GF-D8 (cell line): ENCODE data around the gene CHD9.
A peak's percentile ranks its signal among the peaks of the same experiment; 100 is the strongest.

Experiments used
- DNase-seq: peaks from one replicate; lab custom pipeline; 2025; lab: John Stamatoyannopoulos, UW

The CHD9 gene

DNA sequence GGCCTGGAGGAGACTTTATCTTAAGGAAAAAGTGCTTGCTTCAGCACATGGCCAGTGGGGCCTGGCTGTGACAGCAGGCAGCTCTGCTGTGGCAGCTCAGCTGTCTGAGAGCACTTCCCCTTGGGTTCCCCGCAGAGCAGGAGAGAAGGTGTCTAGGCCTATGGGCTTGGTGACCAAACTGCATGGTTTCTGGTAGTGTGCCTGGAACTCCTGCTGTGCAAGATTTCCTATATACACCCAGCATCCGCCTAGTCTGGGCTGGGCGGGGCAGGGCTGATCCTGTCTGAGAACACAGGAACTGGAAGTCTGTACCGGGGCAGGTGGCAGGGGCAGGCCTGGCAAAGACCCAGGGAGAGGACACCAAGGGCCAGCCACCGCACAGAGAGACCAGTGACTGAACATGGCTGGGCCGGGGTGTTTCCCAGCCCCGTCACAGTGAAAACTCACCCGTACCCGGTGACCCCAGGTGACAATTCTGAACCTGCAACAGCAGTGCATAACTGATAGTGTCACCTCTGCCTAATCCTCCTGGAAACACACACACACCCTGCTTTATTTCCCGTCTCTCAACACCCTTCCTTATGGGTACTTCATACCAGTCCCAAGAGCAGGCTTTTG, 39.3 kb downstream of the CHD9 start:
- peak; percentile 91 for DNase-seq

DNA sequence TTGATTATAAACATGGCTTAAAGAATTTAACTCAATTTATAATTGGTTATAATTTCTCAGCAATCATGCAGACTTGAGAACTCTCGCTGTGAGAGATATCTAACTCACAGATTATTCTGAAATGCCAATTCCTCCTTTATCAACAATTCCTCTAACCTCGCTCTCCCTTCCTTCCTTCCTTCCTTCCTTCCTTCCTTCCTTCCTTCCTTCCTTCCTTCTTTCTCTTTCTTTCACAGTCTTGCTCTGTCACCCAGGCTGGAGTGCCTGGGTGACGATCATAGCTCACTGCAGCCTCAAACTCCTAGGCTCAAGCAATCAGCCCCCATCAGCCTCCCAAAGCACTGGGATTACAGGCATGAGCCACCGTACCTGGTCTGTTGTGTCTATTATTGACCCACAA, 42.4 kb downstream of the CHD9 start:
- no peak for DNase-seq

DNA sequence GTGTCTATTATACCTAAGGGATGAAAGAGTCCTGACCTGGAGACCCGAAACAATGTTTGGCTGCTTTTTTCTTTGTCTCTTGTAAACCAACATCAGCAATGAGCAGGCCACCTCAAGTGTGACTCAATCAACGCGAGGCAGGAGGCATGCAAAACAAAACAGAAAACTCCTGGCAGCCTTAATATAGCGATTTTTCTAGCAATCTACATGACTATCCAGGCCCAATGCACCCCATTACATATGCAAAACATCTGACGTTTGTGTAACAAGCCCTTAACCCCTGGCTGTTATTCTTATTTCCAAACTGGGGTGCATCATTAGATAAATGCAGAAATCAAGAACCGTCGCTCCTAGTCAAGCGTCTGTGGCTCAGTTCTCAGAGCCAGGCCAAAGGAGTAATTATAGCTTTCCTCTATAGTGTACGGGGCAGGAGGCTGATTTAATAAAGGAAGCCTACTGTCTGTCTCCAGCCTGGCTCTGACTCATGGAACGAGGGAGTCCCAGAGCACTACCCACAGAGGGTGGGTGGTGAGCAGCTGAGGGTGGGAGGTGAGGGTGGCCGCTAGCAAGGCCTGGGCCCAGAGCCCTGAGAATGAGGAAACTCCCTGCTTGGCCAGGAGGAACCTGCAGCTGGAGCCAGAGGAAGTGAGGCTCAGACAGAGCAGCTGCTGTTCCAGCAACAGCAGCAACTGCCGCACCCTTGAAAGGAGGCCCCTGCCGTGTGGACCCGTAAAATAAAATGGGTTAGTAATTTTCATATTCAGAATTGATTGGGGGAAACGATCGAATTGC, 43.9 kb downstream of the CHD9 start:
- peak; percentile 97 for DNase-seq

DNA sequence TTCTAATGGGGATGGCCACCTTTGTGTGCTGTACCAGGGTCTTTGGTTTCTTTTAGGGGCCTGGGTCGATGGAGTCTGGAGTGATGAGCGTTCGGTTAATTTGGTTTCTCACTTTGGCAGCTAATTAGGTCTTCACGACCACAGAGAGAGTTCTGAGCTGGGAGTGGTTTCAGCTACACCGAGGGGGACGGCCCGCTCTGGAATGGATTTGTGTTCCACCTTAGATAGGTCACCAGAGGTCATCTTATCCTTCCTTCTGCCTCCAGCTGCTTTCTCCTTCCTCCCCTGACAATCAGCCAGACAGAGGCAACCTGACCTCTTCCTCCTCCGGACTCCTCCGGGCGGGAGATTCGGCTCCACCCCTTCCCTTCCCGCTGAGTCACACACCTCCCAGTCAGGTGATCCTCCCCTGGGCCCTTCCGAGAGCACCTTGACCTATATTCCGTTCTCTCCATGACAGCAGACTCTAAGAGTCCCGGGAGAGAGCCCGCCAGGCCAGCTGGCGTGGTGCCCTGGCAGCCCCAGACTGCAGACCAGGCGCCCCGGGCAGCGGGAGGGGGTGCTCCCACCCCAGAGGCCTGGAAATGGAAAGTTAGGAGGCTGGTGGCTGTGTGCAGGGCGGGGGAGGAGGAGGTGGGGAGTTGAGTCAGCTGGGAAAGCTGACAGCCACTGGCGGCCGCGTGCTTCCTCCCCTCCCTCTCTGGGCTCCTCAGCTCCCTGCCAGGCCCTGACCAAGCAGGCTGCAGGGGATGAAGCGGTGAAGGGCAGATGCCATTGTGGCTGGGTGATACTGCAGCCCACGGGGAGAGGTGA, 44.7 kb downstream of the CHD9 start:
- DNase-seq: peak; percentile 88

DNA sequence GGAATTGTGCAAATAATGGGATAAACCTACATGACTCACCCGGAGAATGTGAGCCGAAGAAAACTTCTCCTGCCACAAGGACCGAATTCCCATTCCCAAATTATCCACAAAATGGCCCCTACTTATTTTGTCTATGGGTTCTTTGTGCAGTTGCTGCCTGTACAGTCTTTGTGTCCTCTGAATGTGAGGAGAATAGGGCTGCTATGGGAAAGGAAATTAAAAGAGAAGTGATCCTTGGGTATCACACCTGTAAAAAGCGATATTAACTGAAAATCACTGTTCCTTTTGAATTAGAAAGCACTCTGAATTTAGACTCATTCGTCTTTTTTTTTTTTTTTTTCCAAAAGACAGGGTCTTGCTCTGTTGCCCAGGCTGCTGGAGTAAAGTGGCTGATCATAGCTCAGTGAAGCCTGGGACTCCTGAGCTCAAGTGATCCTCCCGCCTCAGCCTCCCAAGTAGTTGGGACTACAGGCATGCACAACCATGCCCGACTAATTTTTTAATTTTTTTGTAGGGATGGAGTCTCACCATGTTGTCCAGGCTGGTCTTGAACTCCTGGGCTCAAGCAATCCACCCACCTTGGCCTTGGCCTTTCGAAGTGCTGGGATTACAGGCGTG, 45.4 kb downstream of the CHD9 start:
- DNase-seq: no peak

DNA sequence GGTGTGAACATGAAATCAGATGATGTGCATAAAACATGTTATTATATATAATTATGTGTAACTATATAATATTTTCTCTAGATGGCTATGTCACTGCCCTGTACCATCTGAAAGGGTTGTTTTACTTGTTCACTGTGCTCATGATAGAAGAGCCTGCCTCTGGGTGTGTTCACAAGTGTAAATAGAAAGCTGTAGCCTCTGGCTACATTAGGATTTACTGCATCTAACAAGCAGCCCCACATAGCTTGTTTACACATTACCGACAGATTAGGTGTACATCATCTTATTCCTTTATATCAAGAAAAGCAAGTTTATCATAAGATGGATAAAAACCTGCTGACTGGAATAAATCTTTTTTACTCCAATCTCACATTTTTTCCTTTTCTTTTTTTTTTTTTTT, 46.1 kb downstream of the CHD9 start:
- no peak for DNase-seq

DNA sequence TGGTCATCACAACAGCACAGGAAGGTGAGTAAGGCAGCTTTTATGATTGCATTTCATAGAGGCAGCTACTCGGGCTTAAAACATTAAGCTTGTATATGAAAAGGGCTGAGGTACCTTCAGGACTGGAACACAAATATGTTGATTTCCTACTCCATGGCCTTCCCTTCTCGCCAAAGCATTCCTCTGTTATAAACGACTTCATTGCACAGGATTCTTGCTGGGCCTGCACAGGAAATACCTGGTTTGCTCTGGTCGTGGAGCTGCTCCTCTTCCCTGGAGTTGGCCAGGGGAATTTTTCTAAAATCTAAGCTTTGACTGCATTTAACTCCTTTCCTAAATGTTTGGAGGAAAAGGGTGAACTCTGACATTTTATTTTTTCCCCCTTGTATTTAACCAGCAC, 49.0 kb downstream of the CHD9 start:
- no peak for DNase-seq

DNA sequence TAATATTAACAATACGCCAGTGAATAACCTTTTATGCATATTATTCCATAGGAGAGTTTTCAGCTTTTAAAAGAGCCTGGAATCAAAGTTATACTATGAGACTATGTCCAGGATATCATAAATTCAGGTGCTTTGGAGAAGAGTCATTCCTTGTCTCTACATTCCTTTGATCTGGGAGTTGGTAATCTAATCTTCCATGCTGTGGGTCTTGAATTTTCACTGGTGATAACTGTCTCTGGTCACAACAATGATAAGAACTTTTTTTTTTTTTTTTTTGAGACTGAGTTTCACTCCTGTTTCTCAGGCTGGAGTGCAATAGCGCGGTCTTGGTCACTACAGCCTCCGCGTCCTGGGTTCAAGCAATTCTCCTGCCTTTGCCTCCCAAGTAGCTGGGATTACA, 50.8 kb downstream of the CHD9 start:
- no peak for DNase-seq

DNA sequence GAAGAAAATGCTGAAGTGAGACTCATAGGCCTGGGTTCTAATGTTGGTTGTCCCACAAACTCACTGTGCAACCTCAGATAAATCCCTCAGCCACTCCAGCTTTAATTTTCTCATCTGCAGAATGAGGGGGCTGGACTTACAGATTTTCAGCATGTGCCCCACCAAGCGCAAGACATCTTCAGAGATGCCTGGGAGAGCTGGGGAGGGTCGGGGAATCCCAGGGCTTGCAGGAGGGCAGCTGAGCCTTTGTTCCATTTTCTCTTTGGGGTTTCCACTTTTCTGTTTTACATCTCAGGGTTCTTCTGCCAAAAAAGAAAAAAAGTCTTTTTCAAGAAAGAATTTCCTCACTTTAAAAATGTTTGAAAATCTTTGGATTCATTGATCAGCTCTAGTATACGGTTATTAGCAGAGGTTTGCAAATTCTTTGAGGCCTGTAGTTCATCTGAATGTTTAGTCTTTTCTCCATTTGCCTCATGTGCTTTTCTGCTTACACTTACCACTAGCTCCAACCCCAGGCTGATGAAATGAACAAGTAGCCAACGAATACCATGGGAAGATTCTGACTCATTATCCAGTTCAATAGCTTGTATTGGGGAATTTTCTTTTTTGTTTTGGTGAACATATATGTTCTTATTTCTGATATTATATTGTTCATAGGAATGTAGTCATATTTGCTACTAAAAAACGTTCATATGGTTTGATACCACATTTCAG, 56.4 kb downstream of the CHD9 start:
- DNase-seq: peak; percentile 12

DNA sequence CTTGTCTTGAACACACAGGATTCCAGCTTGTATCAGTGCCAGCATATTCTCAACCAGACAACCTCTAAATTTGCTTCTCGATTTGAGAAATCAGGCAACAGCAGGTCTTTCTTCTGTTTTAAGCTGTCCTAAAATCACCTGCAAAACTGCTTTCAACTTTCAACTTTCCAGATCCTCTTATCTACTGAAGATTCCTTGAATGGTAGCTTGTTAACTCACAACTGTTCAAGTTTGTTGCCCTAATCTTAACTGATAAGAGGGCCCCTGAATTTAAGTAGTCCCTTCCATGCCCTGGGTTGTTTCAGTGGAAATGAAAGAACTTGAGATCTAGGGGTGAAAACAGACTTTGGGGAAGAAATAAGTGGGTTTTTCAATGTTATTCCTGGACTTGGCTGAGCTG, 57.2 kb downstream of the CHD9 start:
- DNase-seq: no peak

DNA sequence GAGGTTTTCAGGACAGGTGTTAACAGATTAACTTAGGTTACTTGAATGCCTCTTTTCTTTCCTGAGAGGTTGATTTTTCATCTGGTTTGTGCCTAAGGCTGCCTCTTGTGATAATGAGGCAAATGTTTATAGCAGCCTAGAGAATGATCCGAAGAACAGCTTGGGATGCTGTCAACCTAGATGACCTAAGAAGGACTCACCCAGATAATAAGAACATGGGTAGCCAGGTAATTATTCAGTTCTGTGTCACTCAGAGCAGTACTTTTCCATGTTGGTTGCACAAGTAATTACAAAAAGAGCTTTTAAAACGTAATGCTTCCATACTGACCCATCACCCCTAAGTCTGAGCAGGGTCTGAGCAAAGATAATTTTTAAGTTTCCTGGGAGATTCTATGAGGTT, 60.3 kb downstream of the CHD9 start:
- no peak for DNase-seq

DNA sequence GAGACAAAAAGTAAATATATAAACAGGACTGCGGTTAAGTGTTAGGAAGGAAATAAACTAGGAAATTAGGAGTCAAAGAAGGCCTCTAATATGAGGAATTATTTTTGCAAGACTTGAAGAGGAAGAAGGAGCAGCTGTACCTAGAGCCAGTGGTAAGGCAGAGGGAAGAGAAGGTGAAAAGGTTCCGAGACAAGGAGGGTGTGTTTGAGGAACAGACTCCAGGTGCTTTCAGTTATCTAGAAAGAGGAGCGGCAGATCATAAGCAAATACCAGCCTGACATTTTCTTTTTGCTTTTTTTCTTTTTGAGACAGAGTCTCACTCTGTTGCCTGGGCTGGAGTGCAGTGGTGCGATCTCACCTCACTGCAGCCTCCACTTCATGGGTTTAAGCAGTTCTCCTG, 61.0 kb downstream of the CHD9 start:
- DNase-seq: no peak

DNA sequence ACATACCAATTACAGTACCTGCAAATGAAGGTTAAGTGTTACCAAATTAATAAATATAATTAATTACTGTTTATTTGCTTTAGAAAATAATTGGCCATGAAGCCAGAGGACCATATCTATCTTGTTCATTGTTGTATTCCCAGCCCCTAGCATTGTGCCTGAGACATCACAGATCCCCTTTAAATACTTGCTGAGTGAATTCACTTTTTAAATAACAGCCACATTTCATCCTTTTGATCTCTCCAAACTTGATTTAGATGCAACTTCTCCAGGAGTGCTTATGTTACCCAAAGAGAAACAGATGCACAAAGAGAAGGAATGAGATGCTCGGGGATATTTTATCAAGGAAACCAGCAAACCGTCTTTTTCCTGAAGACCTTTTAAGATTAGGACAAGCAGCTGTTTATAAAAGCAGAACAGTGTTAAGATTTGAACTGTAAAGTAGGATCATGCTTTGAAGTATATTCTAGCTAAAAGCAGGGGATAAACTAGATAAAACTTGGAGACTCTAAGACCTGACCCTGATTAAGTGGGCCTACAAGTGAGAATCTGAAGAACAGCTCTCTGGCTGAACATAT, 66.3 kb downstream of the CHD9 start:
- no peak for DNase-seq

DNA sequence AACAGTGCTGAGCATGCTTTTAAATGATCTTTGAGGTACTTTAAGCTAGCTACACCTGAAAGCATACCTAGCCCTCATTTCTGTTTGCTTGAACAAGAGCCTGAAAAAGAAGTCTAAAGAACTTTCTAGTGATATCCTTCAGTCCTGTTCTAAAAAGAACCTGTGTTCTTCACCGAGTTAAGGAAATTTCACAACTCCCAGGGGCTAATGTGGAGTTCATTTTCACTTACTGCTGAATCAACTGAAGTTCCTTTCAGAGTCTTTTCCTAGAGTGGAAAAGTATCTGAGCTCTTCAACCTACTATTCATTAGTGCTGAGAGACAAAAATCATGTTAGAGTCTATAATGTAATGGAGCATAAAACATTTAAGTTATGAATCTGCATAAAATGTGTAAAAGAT, 66.9 kb downstream of the CHD9 start:
- peak; percentile 42 for DNase-seq

DNA sequence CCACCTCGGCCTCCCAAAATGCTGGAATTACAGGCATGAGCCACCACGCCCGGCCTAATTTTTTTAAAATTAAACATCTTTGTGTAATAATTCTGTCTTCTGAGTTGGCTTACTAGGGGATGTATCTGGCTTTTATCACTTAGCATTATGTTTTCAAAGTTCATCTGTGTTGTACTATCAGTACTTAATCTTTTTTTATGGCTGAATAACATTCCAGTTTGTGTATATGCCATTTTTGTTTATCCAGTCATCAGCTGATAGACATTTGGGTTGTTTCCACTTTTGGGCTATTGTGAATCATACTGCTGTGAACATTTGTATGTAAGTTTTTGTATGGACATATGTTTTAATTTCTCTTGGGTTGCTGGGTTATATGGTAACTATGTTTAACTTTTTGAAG, 69.0 kb downstream of the CHD9 start:
- no peak for DNase-seq

DNA sequence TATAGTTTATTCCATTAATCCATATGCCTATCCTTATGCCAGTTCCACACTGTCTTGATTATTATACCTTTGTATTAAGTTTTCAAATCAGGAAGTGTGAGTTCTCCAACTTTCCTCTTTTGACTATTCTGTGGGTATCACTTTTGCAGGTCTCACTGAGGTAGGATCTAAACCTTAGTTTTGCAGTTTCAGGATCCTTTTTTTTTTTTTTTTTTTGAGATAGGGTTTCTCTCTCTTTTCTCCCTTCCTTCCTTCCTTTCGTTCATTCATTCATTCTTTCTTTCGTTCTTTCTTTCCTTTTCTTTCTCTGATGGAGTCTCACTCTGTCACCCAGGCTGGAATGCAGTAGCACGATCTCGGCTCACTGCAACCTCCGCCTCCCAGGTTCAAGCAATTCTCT, 71.6 kb downstream of the CHD9 start:
- DNase-seq: no peak

DNA sequence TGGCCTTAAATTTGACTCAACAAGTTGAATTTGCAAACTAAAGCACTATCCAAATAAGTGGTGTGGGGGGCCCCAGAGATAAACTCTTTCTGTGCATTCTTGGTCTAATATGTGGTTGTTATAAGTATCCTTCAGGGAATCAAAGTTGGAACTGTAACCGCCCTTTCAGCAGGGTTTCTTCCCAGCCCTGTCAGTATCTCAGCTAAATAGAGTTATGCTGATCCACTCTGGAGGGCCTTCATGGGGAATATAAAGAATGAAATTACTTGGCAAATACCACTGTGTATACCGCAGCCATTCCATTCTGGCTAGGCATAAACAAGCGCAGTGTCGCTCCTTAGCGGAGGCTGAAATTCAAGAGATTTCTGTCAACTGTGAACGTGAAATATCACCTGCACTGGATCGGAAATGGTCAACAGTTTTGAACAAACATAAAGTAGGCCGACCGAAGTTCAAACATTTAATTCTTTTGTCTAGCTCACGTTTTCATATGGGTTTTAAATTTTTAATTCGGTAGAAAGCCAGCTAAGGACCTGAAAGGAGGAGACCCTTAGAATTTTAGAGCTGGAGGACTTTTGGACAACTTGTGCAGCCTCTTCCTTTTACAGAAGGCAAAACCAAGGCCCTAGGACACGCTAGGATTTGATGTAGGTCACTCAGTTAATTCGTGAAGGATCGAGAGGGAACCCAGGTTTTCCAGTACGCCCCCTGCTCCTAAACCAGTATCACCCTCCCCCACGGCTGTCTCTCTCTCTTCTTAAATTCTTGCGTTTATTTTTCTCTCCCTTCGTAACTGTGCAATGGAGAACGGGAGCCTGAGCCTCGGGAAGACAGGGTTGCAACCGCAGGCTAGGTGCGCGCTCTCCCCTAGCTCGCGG, 74.7 kb downstream of the CHD9 start:
- DNase-seq: no peak

DNA sequence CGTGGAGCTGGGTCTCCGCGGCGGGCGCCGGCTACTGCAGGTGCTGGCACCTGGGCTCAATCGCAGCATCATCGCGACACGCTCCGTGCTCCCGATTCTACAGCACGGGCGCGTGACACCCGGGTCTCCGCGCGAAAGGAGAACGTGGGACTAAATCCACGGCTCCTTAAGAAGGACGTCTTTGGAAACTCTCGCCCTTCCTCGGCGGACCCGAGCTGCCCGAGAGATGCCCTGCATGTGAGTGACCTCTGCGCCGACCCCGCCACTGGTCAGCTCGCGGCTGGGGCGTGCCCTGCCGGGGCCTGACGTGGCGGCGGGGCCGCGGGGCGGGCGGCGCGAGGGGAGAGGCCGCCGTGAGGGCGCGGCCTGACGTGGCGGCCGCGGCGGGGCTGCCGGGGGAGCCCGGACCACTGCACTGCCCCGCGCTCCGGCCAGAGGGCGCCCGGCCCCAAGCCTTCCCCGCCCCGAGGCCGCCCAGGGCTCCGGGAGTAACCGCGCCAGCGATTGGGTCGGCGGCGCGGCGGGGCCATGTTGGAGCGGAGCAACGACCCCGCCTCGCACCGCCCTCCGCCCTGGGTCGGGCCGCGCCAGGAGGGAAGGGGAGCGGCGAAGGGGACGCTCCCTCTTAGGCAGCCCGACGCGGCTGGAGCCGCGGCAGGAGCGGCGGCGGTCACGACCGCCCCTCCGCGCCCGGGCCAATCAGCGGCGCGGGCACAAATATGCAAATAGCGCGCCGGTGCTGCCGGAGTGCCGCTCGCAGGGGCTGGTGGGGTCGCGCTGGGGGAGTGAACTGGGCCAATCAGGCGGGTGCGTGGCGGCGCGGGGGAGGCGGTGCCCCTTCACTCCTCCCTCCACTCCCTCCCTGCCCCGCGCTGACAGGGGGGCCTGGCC, 75.6 kb downstream of the CHD9 start:
- peak; percentile 82 for DNase-seq

DNA sequence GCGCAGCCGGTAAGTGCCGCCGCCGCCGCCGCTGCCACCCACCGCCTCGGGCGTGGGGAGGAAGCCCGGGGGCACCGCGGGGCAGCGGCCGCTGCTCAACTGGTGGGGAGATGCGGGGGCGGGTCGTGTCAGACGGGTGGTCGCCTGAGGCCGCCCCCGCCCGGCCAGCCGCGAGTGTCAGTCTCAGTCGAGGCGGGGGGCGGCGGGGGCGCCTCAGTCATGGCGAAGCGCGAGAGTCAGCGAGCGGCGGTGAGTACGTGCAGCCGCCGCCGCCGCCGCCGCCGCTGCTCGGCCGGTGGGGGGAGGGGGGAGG, 76.2 kb downstream of the CHD9 start:
- DNase-seq: no peak
